ENCODE measurements around the gene BCR.

Gene BCR

DNA sequence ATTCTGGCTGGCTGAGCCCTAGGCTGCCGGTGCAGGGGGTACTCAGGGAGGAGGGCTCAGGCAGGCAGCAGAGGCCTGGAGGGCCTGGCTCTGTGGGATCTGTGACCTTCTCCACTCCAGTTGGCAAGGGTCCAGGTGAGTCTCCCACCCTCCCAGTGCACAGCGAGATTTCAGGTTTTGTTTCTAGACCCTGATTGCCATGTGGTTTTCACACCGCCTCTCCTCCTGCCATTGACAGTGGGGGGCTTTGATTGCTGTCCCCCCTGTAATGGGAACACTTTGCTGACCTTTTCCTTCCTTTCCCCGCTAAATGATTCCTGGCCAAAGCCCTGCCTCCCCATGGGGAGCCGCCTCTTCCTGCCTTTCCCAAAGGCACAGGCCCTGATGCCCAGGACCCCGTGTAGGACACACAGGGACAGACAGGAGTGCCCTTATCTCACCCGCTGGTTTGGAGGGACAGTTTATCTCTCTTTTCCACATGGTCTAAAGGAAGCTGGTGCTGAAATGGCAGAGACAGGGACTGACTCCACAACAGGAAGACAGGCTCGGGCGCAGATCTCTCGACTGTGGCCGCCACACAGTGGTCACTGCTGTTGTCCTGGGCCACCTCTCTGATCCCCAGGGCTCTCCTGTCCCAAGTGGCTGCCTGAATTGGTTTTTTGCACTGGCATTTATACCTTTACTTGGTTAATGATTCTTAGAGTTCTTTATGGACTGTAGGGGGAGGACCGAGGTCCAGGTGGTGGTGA is 43.4 kb downstream of the BCR start:
- DNase-seq (ENCODE audit: extremely low read depth, low read depth), result no peak
- TF ChIP-seq, protein P1, sequence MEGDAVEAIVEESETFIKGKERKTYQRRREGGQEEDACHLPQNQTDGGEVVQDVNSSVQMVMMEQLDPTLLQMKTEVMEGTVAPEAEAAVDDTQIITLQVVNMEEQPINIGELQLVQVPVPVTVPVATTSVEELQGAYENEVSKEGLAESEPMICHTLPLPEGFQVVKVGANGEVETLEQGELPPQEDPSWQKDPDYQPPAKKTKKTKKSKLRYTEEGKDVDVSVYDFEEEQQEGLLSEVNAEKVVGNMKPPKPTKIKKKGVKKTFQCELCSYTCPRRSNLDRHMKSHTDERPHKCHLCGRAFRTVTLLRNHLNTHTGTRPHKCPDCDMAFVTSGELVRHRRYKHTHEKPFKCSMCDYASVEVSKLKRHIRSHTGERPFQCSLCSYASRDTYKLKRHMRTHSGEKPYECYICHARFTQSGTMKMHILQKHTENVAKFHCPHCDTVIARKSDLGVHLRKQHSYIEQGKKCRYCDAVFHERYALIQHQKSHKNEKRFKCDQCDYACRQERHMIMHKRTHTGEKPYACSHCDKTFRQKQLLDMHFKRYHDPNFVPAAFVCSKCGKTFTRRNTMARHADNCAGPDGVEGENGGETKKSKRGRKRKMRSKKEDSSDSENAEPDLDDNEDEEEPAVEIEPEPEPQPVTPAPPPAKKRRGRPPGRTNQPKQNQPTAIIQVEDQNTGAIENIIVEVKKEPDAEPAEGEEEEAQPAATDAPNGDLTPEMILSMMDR (IDR thresholded peaks at IDR 0.05; ENCODE audit: low read depth, low read length, missing control alignments), result no peak
- H3K4me3 ChIP-seq (replicated peaks; ENCODE audit: low read depth, low read length), result no peak overlapping the region

DNA sequence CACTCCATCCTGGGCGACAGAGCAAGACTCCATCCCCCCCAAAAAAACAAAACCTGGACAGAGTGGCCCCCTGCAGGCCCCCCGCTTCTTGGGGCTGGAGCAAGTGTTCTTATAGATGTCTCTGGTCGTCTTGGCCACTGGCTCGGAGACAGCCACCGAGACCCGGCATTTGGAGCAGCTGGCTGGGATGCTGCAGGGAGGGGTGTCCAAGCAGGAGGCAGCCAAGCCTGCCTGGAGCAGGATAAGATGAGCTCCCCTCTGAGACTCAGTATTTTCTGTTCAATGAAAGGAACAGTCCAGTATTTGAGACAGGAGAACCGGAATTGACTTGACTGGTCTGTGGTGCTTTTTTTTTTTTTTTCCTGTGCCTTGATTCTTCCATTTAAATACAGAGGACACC is 44.5 kb downstream of the BCR start:
- H3K4me3 ChIP-seq (replicated peaks; ENCODE audit: low read depth, low read length), result no peak overlapping the region
- DNase-seq (ENCODE audit: extremely low read depth, low read depth), result no peak
- TF ChIP-seq, protein P1 (IDR thresholded peaks at IDR 0.05; ENCODE audit: low read depth, low read length, missing control alignments), result no peak

DNA sequence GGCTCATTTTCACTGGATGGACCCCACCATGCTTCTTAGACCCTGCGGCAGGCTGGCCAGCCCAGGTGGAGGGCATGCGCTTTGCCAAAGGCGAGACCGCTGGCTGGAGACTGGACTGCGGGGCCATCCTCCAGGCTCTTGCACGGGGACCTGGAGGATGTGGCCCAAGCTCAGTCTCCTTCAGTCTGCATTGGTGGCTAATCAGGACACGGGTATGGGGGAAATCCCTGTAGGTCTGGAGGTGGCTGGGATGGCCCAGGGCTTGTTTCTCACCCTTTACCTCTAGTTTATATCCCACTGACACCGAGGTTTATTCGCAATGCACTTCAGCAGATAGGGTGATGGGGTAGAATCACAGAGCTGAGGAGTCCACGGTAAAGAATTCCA is 45.0 kb downstream of the BCR start:
- TF ChIP-seq, protein P1 (IDR thresholded peaks at IDR 0.05; ENCODE audit: low read depth, low read length, missing control alignments), result no peak
- no peak for DNase-seq (ENCODE audit: extremely low read depth, low read depth)
- no peak overlapping the region for H3K4me3 ChIP-seq (replicated peaks; ENCODE audit: low read depth, low read length)

DNA sequence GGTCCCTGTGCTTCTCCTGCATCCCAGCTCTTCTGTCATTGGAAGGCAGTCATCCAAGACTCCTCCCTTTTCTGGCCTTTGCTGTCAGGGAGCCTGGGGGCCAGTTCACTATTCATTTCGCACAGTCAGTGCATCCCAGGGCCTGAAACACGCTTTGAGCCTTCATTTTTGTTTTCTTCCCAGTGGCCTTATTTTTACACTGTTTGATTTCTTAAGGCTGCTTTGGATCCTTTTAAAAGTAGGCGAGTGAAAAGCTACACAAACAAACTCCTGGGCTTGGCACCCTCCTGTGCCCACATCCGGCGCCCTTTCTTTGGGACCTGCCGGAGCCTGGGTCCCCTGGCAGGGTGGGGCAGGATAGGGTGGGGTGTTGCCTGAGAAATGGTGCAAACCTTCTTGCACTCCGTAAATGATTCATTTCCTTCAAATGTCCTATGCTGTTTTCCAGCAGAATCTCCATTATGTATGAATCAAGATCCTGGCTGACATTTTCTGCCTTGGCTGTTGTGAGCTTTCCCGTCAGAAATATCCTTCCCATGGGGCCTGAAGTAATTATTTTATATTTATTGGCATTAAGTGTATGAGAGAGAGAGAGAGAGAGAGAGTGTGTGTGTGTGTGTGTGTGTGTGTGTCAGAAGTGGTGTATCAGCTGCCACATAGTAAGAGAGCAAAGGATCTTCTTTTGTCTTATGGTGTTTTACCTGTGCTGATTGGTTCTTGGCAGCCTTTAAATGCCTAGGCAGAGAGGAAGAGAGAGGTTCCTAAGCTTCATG is 45.6 kb downstream of the BCR start:
- DNase-seq (ENCODE audit: extremely low read depth, low read depth), result no peak
- H3K4me3 ChIP-seq (replicated peaks; ENCODE audit: low read depth, low read length), result no peak overlapping the region

DNA sequence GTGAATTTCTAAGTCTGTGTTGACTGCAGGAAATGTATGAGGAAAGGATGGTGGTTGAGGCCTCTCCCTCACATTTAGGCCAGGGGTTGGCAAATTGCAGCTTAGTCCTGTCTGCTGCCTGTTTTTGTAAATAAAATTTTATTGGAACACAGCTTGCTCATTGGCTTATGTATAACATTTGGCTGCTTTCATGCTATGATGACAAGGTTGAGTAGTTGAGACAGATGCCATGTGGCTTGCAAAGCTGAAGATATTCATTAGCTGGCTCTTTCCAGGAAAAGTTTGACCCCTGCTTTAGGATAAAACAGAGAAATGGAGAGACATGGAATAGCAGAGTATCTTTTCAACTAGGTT is 46.2 kb downstream of the BCR start:
- no peak for DNase-seq (ENCODE audit: extremely low read depth, low read depth)
- TF ChIP-seq, protein P1 (IDR thresholded peaks at IDR 0.05; ENCODE audit: low read depth, low read length, missing control alignments), result no peak
- H3K4me3 ChIP-seq (replicated peaks; ENCODE audit: low read depth, low read length), result no peak overlapping the region

More for the DNA sequence above, 45.6 kb downstream of the BCR start:
- TF ChIP-seq, protein P1 (IDR thresholded peaks at IDR 0.05; ENCODE audit: low read depth, low read length, missing control alignments), result no peak

DNA sequence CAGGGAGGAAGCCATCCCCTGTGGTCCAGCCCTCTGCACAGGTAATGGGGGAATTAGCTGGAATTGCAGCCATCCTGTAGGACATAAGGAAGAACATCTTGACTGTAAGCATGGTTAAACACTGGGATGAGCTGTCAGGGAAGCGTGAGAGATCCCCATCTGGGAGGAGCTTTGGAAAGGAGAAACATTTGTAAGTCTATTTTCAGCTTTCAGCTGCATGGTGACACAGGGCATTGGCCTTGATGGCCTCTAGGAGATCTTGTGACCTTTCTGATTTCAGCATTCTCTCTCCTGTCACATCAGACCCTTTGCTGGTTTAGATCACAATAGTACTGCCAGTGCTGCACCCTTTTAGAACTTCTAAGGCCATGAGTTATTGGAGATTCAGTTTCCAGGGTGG is 47.1 kb downstream of the BCR start:
- TF ChIP-seq, protein P1 (IDR thresholded peaks at IDR 0.05; ENCODE audit: low read depth, low read length, missing control alignments), result no peak
- H3K4me3 ChIP-seq (replicated peaks; ENCODE audit: low read depth, low read length), result no peak overlapping the region
- DNase-seq (ENCODE audit: extremely low read depth, low read depth), result no peak

Measured in HFF-Myc (cell line).